ENCODE results near the gene MAMDC4. TPM values are rescaled to one million over a fixed set of nuclear protein-coding genes. Genes with fewer than 3 reads are reported as not detected.
A peak's percentile ranks its signal among the peaks of the same experiment; 100 is the strongest.

MAMDC4 gene
- total and polyA plus RNA-seq, 2 of the 8 experiments (the other 6 are each of a cell fraction or from before 2014, with no cell fraction given): 3.1 to 4.5 TPM

- TF ChIP-seq RBBP5 (IDR thresholded peaks at IDR 0.05; ENCODE audit: borderline replicate concordance, low read depth, low read length) (no peak), POLR2AphosphoS5 (IDR thresholded peaks at IDR 0.05; ENCODE audit: low read depth, low read length) (peak; percentile 41; the same call in 1 of the 2 replicates), CTBP2 (IDR thresholded peaks at IDR 0.05; ENCODE audit: borderline replicate concordance, insufficient read depth, insufficient read length, low read length) (no peak), MAX (IDR thresholded peaks at IDR 0.05) (no peak), TEAD4 (IDR thresholded peaks at IDR 0.05; ENCODE audit: low read depth, low read length) (no peak), TAF1 (IDR thresholded peaks at IDR 0.05; ENCODE audit: low read depth, low read length) (no peak), SIN3A (conservative IDR thresholded peaks at IDR 0.05 in 1 of 2, IDR thresholded peaks at IDR 0.05 in 1 of 2; ENCODE audit: low read depth in 1 of 2, low read length in 2 of 2) (no peak), RXRA (IDR thresholded peaks at IDR 0.05; ENCODE audit: insufficient read depth, low read depth, low read length) (no peak), BRCA1 (IDR thresholded peaks at IDR 0.05; ENCODE audit: low read depth, low read length) (no peak), POLR2A (IDR thresholded peaks at IDR 0.05; ENCODE audit: control extremely low read depth in 1 of 2, low read depth in 2 of 2, low read length in 2 of 2) (peak in 1 of 2 experiments; percentile 20; a peak in 1 of 3 replicates)
Observed at GRCh38 chr9:136857581-136858412, 5.7 kb downstream of the MAMDC4 start (continued).

All from H1 (cell line).